ENCODE data around the gene BAG2.
A peak's percentile ranks its signal among the peaks of the same experiment; 100 is the strongest.

The BAG2 gene

DNA sequence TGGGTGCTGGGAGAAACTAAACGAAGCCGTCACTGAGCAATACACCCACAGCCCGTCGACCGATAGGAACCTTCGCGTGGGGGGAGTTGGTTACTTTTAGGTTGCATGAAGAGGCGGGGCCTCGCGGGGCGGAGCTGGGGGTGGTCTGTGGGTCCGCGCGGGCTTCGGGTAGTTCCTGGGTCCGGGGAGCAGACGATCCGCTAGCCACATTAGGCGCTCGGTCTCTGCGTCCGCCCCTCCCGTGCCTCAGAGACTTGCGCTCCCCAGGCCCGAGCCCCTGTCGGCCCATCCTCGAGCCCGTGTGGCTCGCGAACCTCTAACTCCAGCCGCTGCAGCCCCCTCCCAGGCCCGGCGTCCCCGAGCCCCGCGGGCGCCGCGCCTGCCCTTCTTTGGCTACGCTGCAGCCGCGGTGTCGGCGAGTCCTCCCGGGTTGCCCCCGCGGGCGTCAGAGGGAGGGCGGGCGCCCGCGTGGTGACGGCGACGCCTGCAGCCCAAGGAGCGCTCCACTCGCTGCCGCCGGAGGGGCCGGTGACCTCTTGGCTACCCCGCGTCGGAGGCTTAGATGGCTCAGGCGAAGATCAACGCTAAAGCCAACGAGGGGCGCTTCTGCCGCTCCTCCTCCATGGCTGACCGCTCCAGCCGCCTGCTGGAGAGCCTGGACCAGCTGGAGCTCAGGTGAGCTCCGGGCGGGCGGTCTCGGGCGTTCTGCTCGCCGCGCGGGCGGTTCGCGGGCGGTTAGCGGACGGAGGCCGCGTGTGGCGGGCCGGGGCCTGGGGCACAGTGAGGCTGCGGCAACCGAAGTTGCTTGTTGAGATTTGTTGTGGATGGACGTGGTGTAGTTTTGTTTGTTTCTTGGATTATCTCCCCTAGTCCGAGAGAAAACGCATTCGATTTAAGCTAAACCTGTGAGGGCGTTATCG is at the start of gene BAG2:
TSS of gene BAG2 (plus strand) at position 191 of the 920 bp plus-strand sequence. CDS start at position 563, 372 bp downstream.
- peak; percentile 75 to 87 (median 82) for DNase-seq

DNA sequence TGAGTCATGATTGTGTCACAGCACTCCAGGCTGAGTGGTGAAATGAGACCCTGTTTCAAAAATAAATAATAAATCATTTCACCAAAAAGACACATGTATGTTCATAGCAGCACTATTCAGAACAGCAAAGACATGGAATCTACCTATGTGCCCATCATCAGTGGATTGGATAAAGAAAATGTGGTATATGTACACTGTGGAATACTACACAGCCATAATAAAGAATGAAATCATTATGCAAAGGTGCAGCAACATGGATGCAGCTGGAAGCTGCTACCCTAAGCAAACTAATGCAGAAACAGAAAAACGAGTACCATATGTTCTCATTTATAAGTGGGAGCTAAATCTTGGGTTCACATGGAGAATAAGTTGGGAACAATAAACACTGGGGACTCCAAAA is 49.0 kb upstream of the BAG2 start:
- DNase-seq: no peak

GRCh38 chr6:57127763-57128162 is 44.4 kb upstream of the BAG2 start:
- DNase-seq: no peak

DNA sequence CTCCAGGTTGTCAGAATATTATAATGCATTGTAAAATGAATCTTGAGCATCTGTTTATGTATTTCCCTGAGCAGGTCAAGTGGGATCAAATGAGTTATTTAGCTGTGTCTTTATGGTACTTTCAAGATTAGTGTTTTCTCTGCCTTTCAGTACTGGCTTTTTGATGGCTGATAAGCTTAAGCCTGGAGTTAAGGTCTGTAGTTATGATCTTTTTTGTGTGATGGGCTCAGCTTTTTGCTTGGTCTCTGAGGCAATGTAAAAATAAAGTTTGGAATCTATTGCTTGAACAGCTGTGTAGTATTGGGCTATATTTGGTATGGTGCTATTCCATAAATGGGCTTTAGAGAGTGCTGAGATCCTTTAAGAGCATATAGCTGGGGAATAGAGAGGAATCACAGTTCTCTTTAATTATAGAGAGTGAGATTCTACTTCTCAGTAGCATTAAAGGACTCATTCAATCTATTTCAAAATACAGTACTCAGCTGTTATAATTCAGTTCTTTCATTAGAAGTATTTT is 41.4 kb upstream of the BAG2 start:
- no peak for DNase-seq

- no peak for DNase-seq
These were observed 37.2 kb upstream of the BAG2 start for GRCh38 chr6:57134954-57135353.

GRCh38 chr6:57135885-57136284 is 36.2 kb upstream of the BAG2 start:
- DNase-seq: no peak

DNA sequence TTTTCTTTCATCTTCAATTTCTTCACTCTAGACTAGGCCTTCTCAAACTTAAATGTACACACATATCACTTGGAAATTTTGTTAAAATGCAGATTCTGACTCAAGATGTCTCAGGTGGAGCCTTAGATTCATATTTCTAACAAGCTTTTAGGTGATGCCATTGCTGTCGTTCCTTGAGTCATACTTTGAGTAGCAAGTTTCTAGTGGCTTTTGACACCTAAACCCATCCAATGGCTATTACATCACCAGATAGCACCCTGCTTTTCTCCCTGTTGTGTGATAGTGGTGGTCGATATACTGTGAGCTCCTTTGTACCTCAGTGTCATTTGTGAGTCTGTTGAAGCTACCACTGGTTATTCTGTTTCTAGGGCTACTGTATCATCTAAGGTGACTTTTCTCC is 34.8 kb upstream of the BAG2 start:
- DNase-seq: no peak

DNA sequence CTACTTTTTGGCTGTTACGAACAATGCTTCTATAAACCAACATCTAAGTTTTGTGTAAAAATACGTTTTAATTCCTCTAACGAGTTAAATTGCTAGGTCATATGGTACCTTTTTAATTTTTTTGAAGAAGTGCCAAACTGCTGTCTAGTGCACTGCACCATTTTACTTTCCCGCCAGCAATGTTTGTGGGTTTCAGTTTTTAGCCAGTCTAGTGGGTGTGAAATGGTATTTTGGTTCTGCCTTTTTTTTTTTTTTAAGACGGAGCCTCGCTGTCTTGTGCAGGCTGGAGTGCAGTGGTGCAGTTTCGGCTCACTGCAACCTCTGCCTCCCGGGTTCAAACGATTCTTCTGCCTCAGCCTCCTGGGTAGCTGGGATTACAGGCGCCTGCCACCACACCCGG is 34.1 kb upstream of the BAG2 start:
- DNase-seq: no peak

- no peak for DNase-seq
These were observed 30.5 kb upstream of the BAG2 start for GRCh38 chr6:57141451-57142177.

GRCh38 chr6:57142178-57142525 is 30.0 kb upstream of the BAG2 start:
- DNase-seq: no peak

- no peak for DNase-seq
These were observed 28.4 kb upstream of the BAG2 start for GRCh38 chr6:57143690-57144089.

DNA sequence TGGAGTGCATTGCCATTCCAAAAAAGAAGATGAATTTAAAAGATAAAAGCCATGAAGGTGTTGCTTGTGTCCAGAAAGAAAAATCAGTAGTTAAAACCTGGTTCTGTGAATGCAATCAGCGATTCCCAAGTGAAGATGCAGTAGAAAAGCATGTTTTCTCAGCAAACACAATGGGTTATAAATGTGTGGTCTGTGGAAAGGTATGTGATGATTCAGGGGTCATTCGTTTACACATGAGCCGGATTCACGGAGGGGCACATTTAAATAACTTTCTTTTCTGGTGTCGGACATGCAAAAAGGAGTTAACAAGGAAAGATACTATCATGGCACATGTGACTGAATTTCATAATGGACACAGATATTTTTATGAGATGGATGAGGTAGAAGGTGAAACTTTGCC is 24.7 kb upstream of the BAG2 start:
- DNase-seq: no peak

DNA sequence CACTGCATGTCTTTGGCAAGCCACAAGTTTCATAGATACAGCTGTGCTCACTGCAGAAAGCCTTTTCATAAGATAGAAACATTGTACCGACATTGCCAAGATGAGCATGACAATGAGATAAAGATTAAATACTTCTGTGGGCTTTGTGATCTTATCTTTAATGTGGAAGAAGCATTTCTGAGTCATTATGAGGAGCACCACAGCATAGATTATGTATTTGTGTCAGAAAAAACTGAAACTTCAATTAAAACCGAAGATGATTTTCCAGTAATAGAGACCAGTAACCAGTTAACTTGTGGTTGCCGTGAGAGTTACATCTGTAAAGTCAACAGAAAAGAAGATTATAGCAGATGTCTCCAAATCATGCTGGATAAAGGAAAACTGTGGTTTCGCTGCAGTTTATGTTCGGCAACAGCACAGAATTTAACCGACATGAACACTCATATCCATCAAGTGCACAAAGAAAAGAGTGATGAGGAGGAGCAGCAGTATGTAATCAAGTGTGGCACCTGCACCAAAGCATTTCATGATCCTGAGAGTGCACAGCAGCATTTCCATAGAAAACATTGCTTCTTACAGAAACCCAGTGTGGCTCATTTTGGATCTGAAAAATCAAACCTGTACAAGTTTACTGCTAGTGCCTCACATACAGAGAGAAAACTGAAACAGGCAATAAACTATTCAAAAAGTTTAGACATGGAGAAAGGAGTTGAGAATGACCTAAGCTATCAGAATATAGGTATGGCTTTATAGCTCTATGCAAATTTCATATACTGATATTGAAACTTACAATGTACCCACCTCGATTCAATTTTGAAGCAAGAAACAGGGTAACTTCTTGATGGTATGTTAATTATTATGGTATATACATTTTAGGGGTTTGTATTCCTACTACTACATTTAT is 23.9 kb upstream of the BAG2 start:
- DNase-seq: no peak

DNA sequence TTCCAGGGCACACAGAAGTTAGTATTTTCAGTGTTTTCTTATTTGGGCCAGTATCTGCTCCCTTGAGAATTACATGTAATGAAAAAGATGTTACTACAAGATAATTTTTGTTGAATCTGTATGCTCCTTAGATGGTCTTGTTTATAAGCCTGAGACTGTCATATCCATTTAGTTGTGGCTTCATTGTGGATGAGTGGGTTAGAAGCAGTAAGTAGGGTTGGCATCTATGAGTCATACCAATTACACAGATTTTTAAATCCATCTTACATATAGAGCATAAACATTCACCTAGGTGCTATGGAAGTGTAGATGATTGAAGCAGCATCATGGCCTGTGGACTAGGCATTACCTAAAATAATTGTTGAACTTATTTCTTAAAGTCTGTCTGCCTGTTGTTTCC is 13.5 kb upstream of the BAG2 start:
- DNase-seq: no peak

DNA sequence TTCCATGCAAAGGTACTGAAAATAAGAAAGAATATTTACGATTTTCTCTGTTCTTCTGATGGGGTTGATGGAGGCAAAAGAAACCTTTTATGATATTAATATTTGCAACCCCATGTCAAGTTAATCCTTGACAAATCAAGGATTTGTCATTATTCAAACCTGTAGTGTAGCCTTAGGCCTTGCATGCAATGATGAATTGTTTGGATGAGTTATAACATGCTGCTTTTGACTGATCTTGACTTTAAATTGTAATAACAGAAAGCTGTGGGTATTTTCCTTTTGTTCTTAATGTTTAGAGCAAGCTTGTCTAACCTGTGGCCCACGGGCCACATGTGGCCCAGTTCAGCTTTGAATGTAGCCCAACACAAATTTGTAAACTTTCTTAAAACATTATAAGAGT is 13.0 kb upstream of the BAG2 start:
- DNase-seq: no peak

DNA sequence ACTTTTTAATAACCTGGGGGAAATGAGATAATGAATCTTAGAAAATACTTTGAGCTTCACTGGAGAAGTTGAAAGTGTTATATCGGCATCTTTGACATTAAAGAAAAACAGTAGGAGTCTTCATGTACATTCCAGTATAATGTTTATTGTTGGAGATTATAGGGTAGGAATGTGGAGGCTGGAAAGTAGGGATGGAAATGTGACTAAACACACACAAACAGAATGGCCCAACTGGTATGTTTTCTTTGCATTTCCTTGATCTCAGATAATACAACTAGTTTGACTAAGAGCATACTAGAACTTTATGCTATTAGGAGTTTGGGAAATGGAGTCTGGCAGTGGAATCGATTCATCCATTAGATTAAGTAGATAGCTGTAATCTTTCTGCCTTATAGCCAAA is 10.1 kb upstream of the BAG2 start:
- DNase-seq: no peak

GRCh38 chr6:57162516-57162915 is 9.6 kb upstream of the BAG2 start:
- DNase-seq: no peak

DNA sequence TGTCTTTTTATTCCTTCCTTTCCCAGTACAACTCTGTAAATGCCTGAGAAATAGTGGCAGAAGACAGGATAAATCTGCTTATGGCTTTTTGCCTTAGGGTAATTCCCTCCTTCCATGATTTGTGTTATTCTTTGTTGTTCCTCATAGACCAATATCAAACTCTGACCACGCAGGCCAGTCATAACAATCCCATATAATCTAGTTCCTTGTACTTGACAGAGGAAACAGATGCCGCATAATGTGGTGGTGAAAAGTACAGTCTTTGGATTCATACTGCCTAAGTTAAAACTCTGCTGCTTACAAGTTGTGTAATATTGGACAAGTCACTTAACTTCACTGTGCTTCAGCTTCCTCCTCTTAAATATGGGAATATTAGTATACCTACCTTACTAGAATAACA is 8.2 kb upstream of the BAG2 start:
- DNase-seq: no peak

DNA sequence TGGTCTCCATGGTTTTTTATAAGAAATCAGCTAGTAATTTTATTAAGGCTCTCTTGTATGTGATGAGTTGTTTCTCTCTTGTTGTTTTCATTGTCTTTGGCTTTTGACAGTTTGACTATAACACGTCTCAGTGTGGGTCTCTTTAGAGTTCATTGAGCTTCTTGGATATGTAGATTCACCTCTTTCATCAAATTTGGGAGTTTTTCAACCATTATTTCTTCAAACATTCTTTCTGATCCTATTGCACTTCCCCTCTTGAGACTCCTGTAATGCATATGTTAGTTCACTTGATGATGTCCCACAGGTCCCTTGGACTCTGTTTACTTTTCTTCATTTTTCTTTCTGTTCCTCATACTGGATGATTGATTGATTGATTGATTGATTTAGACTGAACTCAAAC is 7.0 kb upstream of the BAG2 start:
- DNase-seq: no peak

- peak in 4 of 6 experiments; percentile 3 to 56 (median 34) for DNase-seq
These were observed 1.1 kb downstream of the BAG2 start for GRCh38 chr6:57173056-57173885.

GRCh38 chr6:57173886-57174510 is 1.9 kb downstream of the BAG2 start:
- DNase-seq: no peak

GRCh38 chr6:57174511-57174907 is 2.4 kb downstream of the BAG2 start:
- no peak for DNase-seq

Measured in stimulated activated naive CD4-positive, alpha-beta T cell (primary cell).